ENCODE results near the gene EDIL3. TPM values are rescaled to one million over a fixed set of nuclear protein-coding genes. Genes with fewer than 3 reads are reported as not detected.

The EDIL3 gene
- total and polyA plus RNA-seq, 2 donors (not counting 3 experiments of a cell fraction or from before 2014, with no cell fraction given): 9.1 to 28.8 TPM

- TF ChIP-seq POLR2A (IDR thresholded peaks at IDR 0.05; ENCODE audit: low read depth, low read length): no peak
- no peaks in the 10 kb centered on the region for H3K79me2 ChIP-seq (ENCODE audit: control insufficient read depth, insufficient read depth, low read length)
- H3K27me3 ChIP-seq (ENCODE audit: control insufficient read depth in 2 of 2, insufficient read depth in 2 of 2, low read length in 2 of 2): no peaks in the 10 kb centered on the region
- no peaks in the 10 kb centered on the region for H3K9me1 ChIP-seq (replicated peaks; ENCODE audit: control insufficient read depth, extremely low read depth, insufficient read depth, low read length)
- H3K4me1 ChIP-seq (ENCODE audit: control insufficient read depth, extremely low read depth, insufficient read depth, low read length): no peaks in the 10 kb centered on the region
- H3K9ac ChIP-seq (replicated peaks; ENCODE audit: extremely low read depth, insufficient read depth, low read length): no peak overlapping the region
- H2AFZ ChIP-seq (ENCODE audit: low read depth, low read length): no peak overlapping the region
- ChIA-PET POLR2A (no interaction called here), CTCF (interaction anchor here (0.8 to 2.3 kb wide), 4 partner anchors 9 to 32 kb away, joined by 3 to 10 read pairs (median 4); no protein-coding TSS in a partner anchor)
- no TSS peak for BruUV-seq (replicated peaks)
- DNase-seq (ENCODE audit: low read depth, low spot score) (no peak), FAIRE-seq (no peak)
- H3K9me3 ChIP-seq (replicated peaks; ENCODE audit: control insufficient read depth, insufficient read depth, low read length): no peaks in the 10 kb centered on the region
- H3K36me3 ChIP-seq (ENCODE audit: control insufficient read depth in 2 of 2, extremely low read depth in 1 of 2, insufficient read depth in 2 of 2, low read length in 2 of 2): no peaks in the 10 kb centered on the region
- no peak overlapping the region for H3K4me2 ChIP-seq (ENCODE audit: insufficient read depth, low read length)
- no peak overlapping the region for H3K4me3 ChIP-seq (replicated peaks in 1 of 3; ENCODE audit: insufficient read depth in 1 of 3, low read depth in 1 of 3, low read length in 3 of 3)
- dilution Hi-C loops (cut with MboI; ENCODE audit: extremely low pct_ligation_motif_present, low sequenced_read_pairs): no loop called here
- no peak overlapping the region for H3K27ac ChIP-seq (ENCODE audit: insufficient read depth, low read depth, low read length)
- intact Hi-C loops (cut with micrococcal nuclease): no loop called here
- H4K20me1 ChIP-seq (replicated peaks; ENCODE audit: control insufficient read depth, extremely low read depth, insufficient read depth, low read length): no peaks in the 10 kb centered on the region
Observed at GRCh38 chr5:83899326-83899970, 485.2 kb downstream of the EDIL3 start.

DNA sequence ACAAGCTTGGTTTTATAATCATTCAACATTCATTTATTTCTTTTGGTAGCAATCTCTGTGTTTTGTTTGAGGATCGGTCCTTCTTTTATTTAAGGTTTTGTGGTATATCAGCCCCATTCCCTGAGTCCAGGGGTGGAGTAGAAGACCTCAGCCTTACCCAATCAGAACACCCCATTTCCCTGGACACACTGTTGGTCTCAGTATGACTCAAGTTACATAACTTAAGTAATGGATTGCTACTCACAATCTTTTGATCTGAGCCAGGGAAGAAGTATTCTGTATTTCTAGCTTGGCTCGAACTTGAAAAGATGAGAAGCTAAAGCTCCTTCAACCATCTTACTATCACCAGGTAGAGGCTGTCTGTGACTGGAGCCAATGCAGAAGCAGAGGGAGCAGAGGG is 488.8 kb downstream of the EDIL3 start:
- no TSS peak for BruUV-seq (replicated peaks)
- ChIA-PET CTCF (interaction anchor here (0.8 to 1.0 kb wide), 2 partner anchors 26 to 33 kb away, joined by 3 read pairs; no protein-coding TSS in a partner anchor), POLR2A (no interaction called here)
- intact Hi-C loops (cut with micrococcal nuclease) (no loop called here), dilution Hi-C loops (cut with MboI; ENCODE audit: extremely low pct_ligation_motif_present, low sequenced_read_pairs) (no loop called here)
- Histone ChIP-seq H4K20me1 (replicated peaks; ENCODE audit: control insufficient read depth, extremely low read depth, insufficient read depth, low read length) (no peaks in the 10 kb centered on the region), H3K4me3 (replicated peaks in 1 of 3; ENCODE audit: insufficient read depth in 1 of 3, low read depth in 1 of 3, low read length in 3 of 3) (no peak overlapping the region), H2AFZ (ENCODE audit: low read depth, low read length) (no peak overlapping the region), H3K27me3 (ENCODE audit: control insufficient read depth in 2 of 2, insufficient read depth in 2 of 2, low read length in 2 of 2) (no peaks in the 10 kb centered on the region), H3K4me1 (ENCODE audit: control insufficient read depth, extremely low read depth, insufficient read depth, low read length) (no peaks in the 10 kb centered on the region), H3K27ac (ENCODE audit: insufficient read depth, low read depth, low read length) (no peak overlapping the region), H3K4me2 (ENCODE audit: insufficient read depth, low read length) (no peak overlapping the region), H3K9me3 (replicated peaks; ENCODE audit: control insufficient read depth, insufficient read depth, low read length) (no peaks in the 10 kb centered on the region), H3K9ac (replicated peaks; ENCODE audit: extremely low read depth, insufficient read depth, low read length) (no peak overlapping the region), H3K79me2 (ENCODE audit: control insufficient read depth, insufficient read depth, low read length) (no peaks in the 10 kb centered on the region), H3K9me1 (replicated peaks; ENCODE audit: control insufficient read depth, extremely low read depth, insufficient read depth, low read length) (no peaks in the 10 kb centered on the region), H3K36me3 (ENCODE audit: control insufficient read depth in 2 of 2, extremely low read depth in 1 of 2, insufficient read depth in 2 of 2, low read length in 2 of 2) (no peaks in the 10 kb centered on the region)
- FAIRE-seq (no peak), DNase-seq (ENCODE audit: low read depth, low spot score) (no peak)
- TF ChIP-seq MYC (IDR thresholded peaks at IDR 0.05; ENCODE audit: low read depth, low read length): no peak
- no peak for TF ChIP-seq JUN (IDR thresholded peaks at IDR 0.05; ENCODE audit: borderline replicate concordance, insufficient read depth, insufficient read length, low read depth)
- TF ChIP-seq, protein P1, sequence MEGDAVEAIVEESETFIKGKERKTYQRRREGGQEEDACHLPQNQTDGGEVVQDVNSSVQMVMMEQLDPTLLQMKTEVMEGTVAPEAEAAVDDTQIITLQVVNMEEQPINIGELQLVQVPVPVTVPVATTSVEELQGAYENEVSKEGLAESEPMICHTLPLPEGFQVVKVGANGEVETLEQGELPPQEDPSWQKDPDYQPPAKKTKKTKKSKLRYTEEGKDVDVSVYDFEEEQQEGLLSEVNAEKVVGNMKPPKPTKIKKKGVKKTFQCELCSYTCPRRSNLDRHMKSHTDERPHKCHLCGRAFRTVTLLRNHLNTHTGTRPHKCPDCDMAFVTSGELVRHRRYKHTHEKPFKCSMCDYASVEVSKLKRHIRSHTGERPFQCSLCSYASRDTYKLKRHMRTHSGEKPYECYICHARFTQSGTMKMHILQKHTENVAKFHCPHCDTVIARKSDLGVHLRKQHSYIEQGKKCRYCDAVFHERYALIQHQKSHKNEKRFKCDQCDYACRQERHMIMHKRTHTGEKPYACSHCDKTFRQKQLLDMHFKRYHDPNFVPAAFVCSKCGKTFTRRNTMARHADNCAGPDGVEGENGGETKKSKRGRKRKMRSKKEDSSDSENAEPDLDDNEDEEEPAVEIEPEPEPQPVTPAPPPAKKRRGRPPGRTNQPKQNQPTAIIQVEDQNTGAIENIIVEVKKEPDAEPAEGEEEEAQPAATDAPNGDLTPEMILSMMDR (IDR thresholded peaks at IDR 0.05; ENCODE audit: extremely low read depth in 1 of 2, insufficient read depth in 1 of 2, low read depth in 1 of 2, low read length in 2 of 2): no peak
- no peak for TF ChIP-seq FOS (IDR thresholded peaks at IDR 0.05; ENCODE audit: borderline replicate concordance, insufficient read depth, low read length)
- TF ChIP-seq POLR2AphosphoS5 (IDR thresholded peaks at IDR 0.05; ENCODE audit: insufficient read depth, low read depth, low read length): no peak
- TF ChIP-seq POLR2A (IDR thresholded peaks at IDR 0.05; ENCODE audit: low read depth, low read length): no peak
- TF ChIP-seq EZH2 (IDR thresholded peaks at IDR 0.05; ENCODE audit: borderline replicate concordance, low read depth, low read length, severe bottlenecking): no peak
- TF ChIP-seq MAX (IDR thresholded peaks at IDR 0.05; ENCODE audit: insufficient read depth, insufficient read length): no peak
- TF ChIP-seq GATA2 (IDR thresholded peaks at IDR 0.05; ENCODE audit: insufficient read depth, insufficient read length, low read depth, low read length): no peak
